T-helper 2 cell treated with Interferon-gamma antibody and Interleukin-4, amounts not matched to agents 5 μg/mL and 100 μg/mL, for 36 hours (primary cell): ENCODE data around the gene PCYOX1L.

Experiments
- DNase-seq: peaks from one replicate; pipeline ENCODE4 v3.0.0; 2021; ENCODE audit warnings: low spot score
- H3K27ac Mint-ChIP-seq: one replicate; pipeline ENCODE4 v1.8.0; 2021; ENCODE audit warnings: mild to moderate bottlenecking, mixed read lengths
- H3K27me3 Mint-ChIP-seq: one replicate; pipeline ENCODE4 v1.8.0; 2021; ENCODE audit warnings: low read depth, mixed read lengths
- H3K36me3 Mint-ChIP-seq: one replicate; pipeline ENCODE4 v1.8.0; 2021; ENCODE audit warnings: low read depth, mixed read lengths
- H3K4me1 Mint-ChIP-seq: one replicate; pipeline ENCODE4 v1.8.0; 2021; ENCODE audit warnings: low read depth, mixed read lengths
- H3K4me3 Mint-ChIP-seq: one replicate; pipeline ENCODE4 v1.8.0; 2022; ENCODE audit warnings: mild to moderate bottlenecking, moderate library complexity, mixed read lengths
- H3K9me3 Mint-ChIP-seq: one replicate; pipeline ENCODE4 v1.8.0; 2021; ENCODE audit warnings: mixed read lengths

PCYOX1L gene, protein sequence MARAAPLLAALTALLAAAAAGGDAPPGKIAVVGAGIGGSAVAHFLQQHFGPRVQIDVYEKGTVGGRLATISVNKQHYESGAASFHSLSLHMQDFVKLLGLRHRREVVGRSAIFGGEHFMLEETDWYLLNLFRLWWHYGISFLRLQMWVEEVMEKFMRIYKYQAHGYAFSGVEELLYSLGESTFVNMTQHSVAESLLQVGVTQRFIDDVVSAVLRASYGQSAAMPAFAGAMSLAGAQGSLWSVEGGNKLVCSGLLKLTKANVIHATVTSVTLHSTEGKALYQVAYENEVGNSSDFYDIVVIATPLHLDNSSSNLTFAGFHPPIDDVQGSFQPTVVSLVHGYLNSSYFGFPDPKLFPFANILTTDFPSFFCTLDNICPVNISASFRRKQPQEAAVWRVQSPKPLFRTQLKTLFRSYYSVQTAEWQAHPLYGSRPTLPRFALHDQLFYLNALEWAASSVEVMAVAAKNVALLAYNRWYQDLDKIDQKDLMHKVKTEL

DNA sequence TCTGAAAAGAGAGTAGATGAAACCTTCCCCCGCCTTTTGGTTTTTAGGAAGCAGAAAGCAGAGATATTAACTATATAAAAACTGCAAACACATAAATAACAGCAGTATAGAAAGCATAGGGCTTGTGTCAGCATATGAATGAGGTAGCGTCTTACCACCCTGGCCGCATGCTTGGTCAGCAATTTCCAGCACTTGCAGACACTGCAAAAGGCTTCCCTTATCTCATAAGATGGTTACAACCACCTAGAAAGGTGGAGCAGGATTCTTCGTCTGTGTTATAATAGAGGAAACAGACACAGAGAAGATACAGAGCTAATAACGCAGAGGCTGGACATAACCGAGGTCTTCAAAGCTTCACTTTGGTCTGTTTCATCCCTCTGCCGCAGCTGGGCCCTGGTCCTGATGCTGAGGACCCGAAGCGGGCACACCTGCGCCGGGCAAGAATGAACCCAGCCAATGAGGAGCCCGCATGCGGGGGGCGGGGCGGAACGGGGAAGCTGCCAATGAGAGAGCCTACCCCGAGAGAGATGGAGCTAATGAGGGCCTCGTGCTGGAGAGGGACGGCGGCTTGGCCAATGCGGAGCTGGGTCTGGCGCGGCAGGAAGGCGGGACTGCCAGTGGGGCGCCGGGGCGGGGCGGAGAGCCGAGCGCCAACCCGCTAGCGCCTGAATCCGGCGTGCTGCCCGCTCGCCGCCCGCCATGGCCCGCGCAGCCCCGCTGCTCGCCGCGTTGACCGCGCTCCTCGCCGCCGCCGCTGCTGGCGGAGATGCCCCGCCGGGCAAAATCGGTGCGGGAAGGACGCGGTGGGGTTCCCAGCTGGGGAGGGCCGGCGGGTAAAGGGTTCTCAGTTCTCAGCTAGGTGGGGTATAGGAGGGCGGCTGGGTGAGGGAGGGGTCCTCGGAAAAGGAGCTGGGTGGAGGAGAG is at the start of gene PCYOX1L:
Gene PCYOX1L, plus strand, starts transcription at position 677 of the 924 bp plus-strand sequence. Its CDS starts 23 bp downstream, at position 700.
- Mint-ChIP-seq H3K4me1 (peaks cover 56% of the 10 kb centered on the region), H3K27me3 (no peaks in the 10 kb centered on the region), H3K9me3 (no peaks in the 10 kb centered on the region), H3K4me3 (peak within 1 kb of the TSS; percentile 97), H3K27ac (peak within 1 kb of the TSS; percentile 82), H3K36me3 (peaks cover 46% of the 10 kb centered on the region)
- peak; percentile 97 for DNase-seq

DNA sequence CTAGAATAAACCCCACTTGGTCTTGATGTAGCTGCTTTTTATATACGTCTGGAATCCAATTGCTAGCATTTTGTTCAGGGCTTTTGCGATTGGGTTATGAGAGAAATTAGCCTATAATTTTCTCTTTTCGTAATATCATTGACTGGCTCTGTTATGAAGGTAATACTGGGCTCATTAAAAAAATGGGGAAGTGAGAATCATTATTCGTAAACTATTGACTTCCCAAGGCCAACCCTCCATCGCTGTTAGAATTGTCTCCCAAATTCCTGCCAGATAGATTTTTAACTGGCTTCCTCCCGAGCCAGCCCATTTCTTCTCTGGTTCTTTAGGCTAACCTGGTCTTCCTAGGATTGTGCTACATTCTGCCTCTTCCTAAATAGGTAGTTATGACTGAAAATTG is 48.5 kb upstream of the PCYOX1L start:
- Mint-ChIP-seq H3K9me3 (no peaks in the 10 kb centered on the region), H3K27ac (no peak overlapping the region), H3K4me3 (no peak overlapping the region), H3K4me1 (no peaks in the 10 kb centered on the region), H3K27me3 (peaks cover 3% of the 10 kb centered on the region), H3K36me3 (no peaks in the 10 kb centered on the region)
- DNase-seq = no peak

DNA sequence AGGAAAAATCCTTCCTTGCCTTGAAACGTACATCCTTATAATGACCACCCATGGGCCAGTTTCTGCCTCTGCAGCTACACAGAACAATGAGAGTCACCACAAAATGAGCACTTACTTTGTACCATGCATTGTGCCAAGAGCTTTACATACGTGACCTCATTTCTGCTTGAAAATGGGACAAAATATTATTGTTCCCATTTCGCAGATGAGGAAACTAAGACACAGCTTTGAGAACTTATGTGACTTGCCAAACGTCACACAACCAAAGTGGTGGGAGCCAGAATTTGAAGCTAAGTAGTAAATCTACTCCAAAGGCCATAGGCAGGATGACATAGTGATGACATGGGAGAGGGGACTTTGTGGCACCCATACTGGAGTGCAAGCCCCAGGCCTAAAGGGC is 47.4 kb upstream of the PCYOX1L start:
- Mint-ChIP-seq H3K27me3 (peaks cover 3% of the 10 kb centered on the region), H3K9me3 (no peaks in the 10 kb centered on the region), H3K36me3 (no peaks in the 10 kb centered on the region), H3K27ac (no peak overlapping the region), H3K4me1 (no peaks in the 10 kb centered on the region), H3K4me3 (no peak overlapping the region)
- no peak for DNase-seq

DNA sequence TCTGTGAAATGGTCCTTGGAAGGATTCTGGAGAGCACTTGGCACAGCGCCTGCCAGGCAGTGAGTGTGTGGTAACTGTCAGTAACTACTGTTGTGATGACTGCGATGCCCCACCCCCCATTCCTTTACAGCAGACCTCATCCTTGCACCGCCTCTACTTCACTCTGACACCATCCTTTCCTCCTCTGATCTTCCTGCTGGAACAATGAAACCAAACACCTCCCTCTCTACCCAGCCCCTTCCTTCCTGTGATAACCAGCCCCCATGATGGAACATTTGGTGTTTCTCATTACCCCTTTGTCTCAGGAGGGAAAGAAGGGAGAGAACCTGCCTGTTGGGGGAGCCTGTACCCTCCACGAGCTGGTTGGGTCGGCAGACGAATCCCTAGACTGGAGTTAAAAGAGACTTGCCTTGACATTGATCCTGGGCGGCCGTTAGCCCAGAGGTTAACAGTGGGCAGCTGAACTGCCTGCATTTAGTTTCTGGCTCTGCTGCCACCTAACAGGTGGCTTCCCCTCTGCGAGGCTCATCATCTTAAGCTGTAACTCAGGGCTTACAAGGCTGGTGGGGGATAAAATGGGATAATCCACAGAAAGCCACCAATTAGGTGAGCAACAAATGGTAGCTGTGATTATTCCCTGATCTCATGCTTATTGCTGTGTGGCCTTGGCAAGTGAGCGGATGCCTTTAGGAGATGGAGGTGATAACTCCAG is 46.7 kb upstream of the PCYOX1L start:
- H3K27me3 Mint-ChIP-seq = peaks cover 3% of the 10 kb centered on the region
- H3K36me3 Mint-ChIP-seq = no peaks in the 10 kb centered on the region
- no peak for DNase-seq
- no peak overlapping the region for H3K4me3 Mint-ChIP-seq
- H3K4me1 Mint-ChIP-seq = no peaks in the 10 kb centered on the region
- H3K27ac Mint-ChIP-seq = no peak overlapping the region
- no peaks in the 10 kb centered on the region for H3K9me3 Mint-ChIP-seq

DNA sequence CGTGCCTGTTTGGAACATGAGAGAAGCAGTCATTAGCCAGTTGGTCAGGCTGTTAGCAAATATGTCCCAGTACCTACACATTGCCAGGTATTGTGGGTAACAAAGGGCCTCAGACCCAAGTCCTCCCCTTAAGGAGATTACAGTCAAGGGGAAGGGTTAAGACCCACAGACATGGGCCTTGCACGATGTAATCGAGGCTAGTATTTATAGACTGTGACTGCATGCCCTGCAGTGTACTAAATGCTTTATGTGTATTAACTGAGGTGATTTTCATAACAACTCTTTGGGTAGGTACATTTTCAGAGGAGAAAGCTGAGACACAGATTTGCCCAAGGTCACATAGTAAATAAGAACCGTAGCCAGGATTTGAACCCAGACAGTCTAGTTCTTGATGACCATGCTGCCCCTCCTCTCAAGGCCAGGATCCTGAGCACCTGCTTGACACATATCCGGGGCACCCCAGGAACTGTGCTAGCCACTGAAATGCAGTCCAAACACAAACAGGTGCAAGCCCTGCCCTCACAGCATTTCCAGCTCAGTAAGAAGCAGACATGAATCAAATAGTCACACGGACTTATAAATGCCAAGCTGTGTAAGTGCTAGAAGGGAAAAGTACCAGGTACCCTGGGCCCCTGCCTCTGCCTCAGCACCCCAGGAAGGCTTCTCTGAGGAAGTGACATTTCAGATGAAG is 44.5 kb upstream of the PCYOX1L start:
- no peaks in the 10 kb centered on the region for H3K36me3 Mint-ChIP-seq
- H3K4me3 Mint-ChIP-seq = no peak overlapping the region
- H3K27ac Mint-ChIP-seq = no peak overlapping the region
- H3K27me3 Mint-ChIP-seq = peaks cover 3% of the 10 kb centered on the region
- H3K4me1 Mint-ChIP-seq = no peaks in the 10 kb centered on the region
- DNase-seq = no peak
- no peaks in the 10 kb centered on the region for H3K9me3 Mint-ChIP-seq

DNA sequence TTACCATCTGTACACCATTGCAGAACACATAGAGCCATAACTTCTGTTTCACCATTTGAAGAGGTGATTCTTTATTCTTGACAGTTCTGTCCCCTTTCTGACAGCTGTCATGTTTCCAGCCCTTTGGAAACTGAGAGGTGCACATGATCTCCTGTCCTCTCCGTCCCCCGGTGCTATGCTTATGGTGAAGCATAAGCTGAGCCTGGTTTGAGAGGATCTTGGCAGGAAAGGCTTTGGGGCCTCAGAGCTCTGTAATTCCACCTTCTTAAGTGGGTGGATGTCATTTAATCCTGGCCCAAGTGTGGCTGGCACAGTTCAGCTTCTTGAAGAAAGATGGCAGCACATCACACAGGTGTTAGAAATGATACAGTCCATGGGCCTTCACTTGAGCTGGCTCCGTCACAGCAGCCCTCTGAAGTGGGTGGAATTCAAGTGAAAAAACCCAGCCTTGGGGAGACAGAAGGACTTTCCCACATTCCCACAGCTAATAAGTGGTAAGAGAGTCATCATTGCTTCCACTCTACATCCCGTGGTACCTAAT is 43.2 kb upstream of the PCYOX1L start:
- DNase-seq = no peak
- Mint-ChIP-seq H3K4me3 (no peak overlapping the region), H3K4me1 (no peaks in the 10 kb centered on the region), H3K36me3 (no peaks in the 10 kb centered on the region), H3K27ac (no peak overlapping the region), H3K27me3 (peaks cover 2% of the 10 kb centered on the region), H3K9me3 (no peaks in the 10 kb centered on the region)

DNA sequence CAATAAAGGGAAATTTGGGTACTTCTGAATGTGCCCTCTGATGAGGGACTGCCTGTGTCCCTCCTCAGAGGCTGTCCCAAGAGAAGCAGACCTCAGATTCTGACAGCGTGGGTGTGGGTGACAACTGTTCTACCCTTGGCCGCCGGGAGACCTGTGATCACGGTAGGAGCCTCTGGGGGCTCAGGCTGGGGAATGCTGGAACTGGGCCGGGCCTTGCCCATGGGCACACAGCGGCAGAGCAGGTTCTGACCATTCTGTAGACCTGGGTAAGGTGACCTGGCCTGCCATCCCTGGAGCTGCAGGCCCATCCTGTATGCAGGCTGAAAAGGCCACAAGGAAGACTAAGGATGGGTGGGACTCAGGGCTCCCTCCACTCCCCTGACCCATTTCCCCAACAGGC is 42.1 kb upstream of the PCYOX1L start:
- H3K27ac Mint-ChIP-seq = no peak overlapping the region
- DNase-seq = no peak
- H3K9me3 Mint-ChIP-seq = no peaks in the 10 kb centered on the region
- no peak overlapping the region for H3K4me3 Mint-ChIP-seq
- no peaks in the 10 kb centered on the region for H3K36me3 Mint-ChIP-seq
- H3K4me1 Mint-ChIP-seq = no peaks in the 10 kb centered on the region
- peaks cover 2% of the 10 kb centered on the region for H3K27me3 Mint-ChIP-seq

DNA sequence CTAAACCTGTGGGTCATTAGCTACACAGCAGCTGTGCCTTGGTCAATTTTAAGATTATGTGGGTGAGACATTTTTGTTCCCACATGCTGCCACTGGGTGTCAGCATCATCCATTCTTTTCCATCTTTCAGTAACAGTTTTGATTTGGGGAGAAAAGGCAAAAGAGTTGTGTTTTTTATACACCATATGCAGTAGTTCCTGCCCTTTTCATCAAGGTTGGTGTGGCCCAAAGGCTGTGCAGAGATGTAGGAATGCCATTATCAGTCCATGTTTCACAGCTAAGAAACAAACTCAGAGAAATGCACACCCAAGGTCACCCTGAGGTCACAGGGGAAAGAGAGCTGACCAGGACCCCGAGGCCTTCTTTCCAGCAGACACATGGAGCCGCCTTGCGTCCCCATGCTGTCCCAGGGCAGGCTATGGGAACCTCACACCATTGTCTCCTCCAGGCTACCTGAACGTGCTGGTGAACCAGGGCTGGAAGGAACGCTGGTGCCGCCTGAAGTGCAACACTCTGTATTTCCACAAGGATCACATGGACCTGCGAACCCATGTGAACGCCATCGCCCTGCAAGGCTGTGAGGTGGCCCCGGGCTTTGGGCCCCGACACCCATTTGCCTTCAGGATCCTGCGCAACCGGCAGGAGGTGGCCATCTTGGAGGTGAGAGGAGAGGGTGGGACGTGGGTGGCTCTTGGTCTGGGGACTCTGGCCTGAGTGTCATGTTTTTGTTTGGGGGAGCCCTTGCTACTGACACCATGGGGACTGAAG is 40.4 kb upstream of the PCYOX1L start:
- H3K36me3 Mint-ChIP-seq = no peaks in the 10 kb centered on the region
- no peak overlapping the region for H3K27ac Mint-ChIP-seq
- no peaks in the 10 kb centered on the region for H3K9me3 Mint-ChIP-seq
- H3K4me1 Mint-ChIP-seq = no peaks in the 10 kb centered on the region
- no peak for DNase-seq
- H3K27me3 Mint-ChIP-seq = peaks cover 2% of the 10 kb centered on the region
- H3K4me3 Mint-ChIP-seq = no peak overlapping the region

DNA sequence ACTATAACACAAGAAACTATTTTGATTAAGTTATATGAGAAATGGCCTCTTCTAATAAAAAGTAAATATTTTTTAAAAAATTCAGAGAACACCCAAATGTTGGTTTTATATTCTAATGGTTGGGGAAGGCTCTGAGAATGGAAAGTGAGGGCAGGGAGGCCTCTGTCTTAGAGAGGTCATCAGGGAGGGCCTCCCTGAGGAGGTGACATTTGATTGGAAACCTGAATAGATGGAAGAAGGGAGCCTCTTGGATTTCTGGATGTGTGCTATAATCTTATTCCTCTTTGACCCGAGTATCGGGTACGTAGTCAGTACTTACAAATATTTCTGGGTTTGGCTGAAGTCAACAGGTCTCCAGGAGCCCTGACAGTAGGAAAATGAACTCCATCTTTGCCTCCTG is 38.7 kb upstream of the PCYOX1L start:
- H3K27ac Mint-ChIP-seq = no peak overlapping the region
- no peaks in the 10 kb centered on the region for H3K4me1 Mint-ChIP-seq
- H3K4me3 Mint-ChIP-seq = no peak overlapping the region
- no peaks in the 10 kb centered on the region for H3K27me3 Mint-ChIP-seq
- H3K9me3 Mint-ChIP-seq = no peaks in the 10 kb centered on the region
- no peak for DNase-seq
- H3K36me3 Mint-ChIP-seq = no peaks in the 10 kb centered on the region

DNA sequence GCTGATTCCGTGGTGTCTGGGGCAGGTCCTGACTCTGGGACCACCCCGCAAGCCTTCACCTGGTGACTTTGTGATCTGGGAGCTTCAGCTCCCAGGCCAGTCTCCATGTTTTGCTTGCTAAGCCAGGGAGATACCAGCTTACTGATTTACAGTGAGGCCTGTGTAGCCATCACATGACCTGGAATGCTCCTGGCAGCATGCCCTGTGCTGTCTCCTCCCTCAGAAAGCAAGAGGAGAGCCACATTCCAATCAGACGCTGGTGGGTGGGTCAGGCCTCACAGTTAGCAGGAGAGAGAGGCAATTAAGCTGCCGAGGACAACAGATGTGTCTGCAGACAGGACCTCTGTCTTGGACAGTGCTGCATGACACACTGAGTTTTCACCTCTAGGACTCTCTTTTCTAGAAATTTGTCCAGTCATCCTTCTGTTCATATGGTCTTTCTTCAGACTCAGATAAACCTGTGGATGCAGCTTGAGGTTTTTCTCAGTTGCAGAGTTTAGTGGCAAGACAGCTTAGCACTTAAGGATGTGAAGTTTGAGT is 37.0 kb upstream of the PCYOX1L start:
- H3K27me3 Mint-ChIP-seq = no peaks in the 10 kb centered on the region
- no peaks in the 10 kb centered on the region for H3K36me3 Mint-ChIP-seq
- no peak for DNase-seq
- no peaks in the 10 kb centered on the region for H3K9me3 Mint-ChIP-seq
- no peak overlapping the region for H3K4me3 Mint-ChIP-seq
- no peak overlapping the region for H3K27ac Mint-ChIP-seq
- no peaks in the 10 kb centered on the region for H3K4me1 Mint-ChIP-seq

DNA sequence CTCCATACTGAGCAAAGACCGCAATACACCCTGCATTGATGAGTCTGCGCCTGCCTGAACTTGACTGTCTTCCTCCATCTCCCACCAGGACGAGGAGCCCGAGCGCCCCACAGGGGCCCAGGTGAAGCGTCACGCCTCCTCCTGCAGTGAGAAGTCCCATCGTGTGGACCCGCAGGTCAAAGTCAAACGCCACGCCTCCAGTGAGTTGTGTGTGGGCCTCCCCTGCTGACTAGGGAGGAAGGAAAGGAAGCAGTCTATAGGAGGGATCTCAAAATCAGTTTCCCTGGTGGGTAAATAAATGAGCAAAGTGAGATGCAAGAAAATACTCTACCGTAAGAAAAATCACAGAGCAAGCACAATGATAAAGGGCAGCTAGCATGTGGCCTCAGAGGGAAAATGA is 35.3 kb upstream of the PCYOX1L start:
- H3K9me3 Mint-ChIP-seq = no peaks in the 10 kb centered on the region
- no peak overlapping the region for H3K4me3 Mint-ChIP-seq
- H3K4me1 Mint-ChIP-seq = no peaks in the 10 kb centered on the region
- no peak for DNase-seq
- H3K27ac Mint-ChIP-seq = no peak overlapping the region
- no peaks in the 10 kb centered on the region for H3K27me3 Mint-ChIP-seq
- H3K36me3 Mint-ChIP-seq = no peaks in the 10 kb centered on the region

DNA sequence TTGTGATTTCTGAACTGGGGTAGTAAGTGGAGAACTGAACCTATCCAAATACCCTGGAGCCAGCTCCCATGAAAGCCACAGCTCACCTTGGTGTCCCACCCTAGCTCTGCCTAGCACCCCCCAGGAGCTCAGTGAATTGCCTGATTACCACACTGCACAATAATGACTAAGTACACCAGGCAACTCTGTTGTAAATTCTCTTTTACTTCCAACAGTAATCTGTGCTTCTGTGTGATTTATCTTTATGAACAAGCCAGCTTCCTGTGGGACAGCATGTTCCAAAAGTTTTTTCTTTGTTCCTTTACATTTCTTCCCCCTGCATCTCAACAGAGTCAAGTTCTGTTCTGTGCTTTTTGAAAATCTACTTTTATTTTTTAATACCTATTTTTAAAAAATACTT is 34.6 kb upstream of the PCYOX1L start:
- H3K4me1 Mint-ChIP-seq = no peaks in the 10 kb centered on the region
- no peak overlapping the region for H3K27ac Mint-ChIP-seq
- no peak overlapping the region for H3K4me3 Mint-ChIP-seq
- no peaks in the 10 kb centered on the region for H3K27me3 Mint-ChIP-seq
- no peaks in the 10 kb centered on the region for H3K9me3 Mint-ChIP-seq
- no peaks in the 10 kb centered on the region for H3K36me3 Mint-ChIP-seq
- no peak for DNase-seq
